Neural progenitor cell (in vitro differentiated cells): Measurements from ENCODE around the gene SOST. TPM values are rescaled to one million over a fixed set of nuclear protein-coding genes. Genes with fewer than 3 reads are reported as not detected.
A peak's percentile ranks its signal among the peaks of the same experiment; 100 is the strongest.

Source experiments
- DNase-seq: peaks from one replicate; pipeline ENCODE4 v3.0.0-alpha.2; 2016; ENCODE audit warnings: low spot score
- H2AFZ ChIP-seq: fragments of 200-600 bp; sonication (generic); replicated peaks from 2 replicates; pipeline ENCODE4 v1.6.1; 2016; ENCODE audit warnings: antibody characterized with exemption
- H3F3A ChIP-seq: fragments of 200-600 bp; sonication (generic); 2 replicates; pipeline ENCODE4 v1.6.1; 2016; ENCODE audit warnings: antibody characterized with exemption, low read depth
- H3K27ac ChIP-seq: fragments of 200-600 bp; sonication (generic); 2 replicates; pipeline ENCODE4 v1.5.1; 2016; ENCODE audit warnings: mild to moderate bottlenecking
- H3K27me3 ChIP-seq: fragments of 200-600 bp; sonication (generic); 2 replicates; pipeline ENCODE4 v1.6.1; 2016; ENCODE audit warnings: mild to moderate bottlenecking, moderate library complexity
- H3K36me3 ChIP-seq: fragments of 200-600 bp; sonication (generic); 2 replicates; pipeline ENCODE4 v1.5.1; 2016
- H3K4me1 ChIP-seq: fragments of 200-600 bp; sonication (generic); 2 replicates; pipeline ENCODE4 v1.6.1; 2016; ENCODE audit warnings: mixed run types
- H3K4me2 ChIP-seq: fragments of 200-600 bp; sonication (generic); 2 replicates; pipeline ENCODE4 v1.6.1; 2016
- H3K4me3 ChIP-seq: fragments of 200-600 bp; sonication (generic); 2 replicates; pipeline ENCODE4 v1.5.1; 2016
- H3K79me2 ChIP-seq: fragments of 200-600 bp; sonication (generic); 2 replicates; pipeline ENCODE4 v1.6.1; 2016; ENCODE audit warnings: low read depth
- H3K9ac ChIP-seq: fragments of 200-600 bp; sonication (generic); 2 replicates; pipeline ENCODE4 v1.6.1; 2016
- H3K9me3 ChIP-seq: fragments of 200-600 bp; sonication (generic); 2 replicates; pipeline ENCODE4 v1.5.1; 2016; ENCODE audit warnings: low read depth
- H4K20me1 ChIP-seq: fragments of 200-600 bp; sonication (generic); 2 replicates; pipeline ENCODE4 v1.6.1; 2016; ENCODE audit warnings: low read depth
- H3K27ac Mint-ChIP-seq: 3 replicates; pipeline ENCODE4 v1.8.0; 2021; ENCODE audit warnings: mixed read lengths
- H3K27me3 Mint-ChIP-seq: 2 replicates; pipeline ENCODE4 v1.8.0; 2022; ENCODE audit warnings: low read depth, mild to moderate bottlenecking, inconsistent platforms, moderate library complexity, mixed read lengths; ENCODE audit not compliant: insufficient read depth
- H3K36me3 Mint-ChIP-seq: 3 replicates; pipeline ENCODE4 v1.8.0; 2021; ENCODE audit warnings: mixed read lengths
- H3K4me1 Mint-ChIP-seq: 3 replicates; pipeline ENCODE4 v1.8.0; 2021; ENCODE audit warnings: mixed read lengths
- H3K4me3 Mint-ChIP-seq: 3 replicates; pipeline ENCODE4 v1.8.0; 2021; ENCODE audit warnings: mild to moderate bottlenecking, moderate library complexity, mixed read lengths
- H3K9me3 Mint-ChIP-seq: 3 replicates; pipeline ENCODE4 v1.8.0; 2020; ENCODE audit warnings: mixed read lengths
- EZH2 ChIP-seq: fragments of 200-600 bp; sonication (generic); IDR thresholded peaks from 2 replicates; pipeline ENCODE4 v1.6.1; 2017; ENCODE audit warnings: antibody characterized with exemption, mild to moderate bottlenecking, moderate library complexity
- EZH2phosphoT487 ChIP-seq: fragments of 200-600 bp; sonication (generic); IDR thresholded peaks from 2 replicates; pipeline ENCODE4 v1.6.1; 2017; ENCODE audit warnings: antibody characterized with exemption
- total RNA-seq: library from RNA; depleted of rRNA; stranded (reverse); fragments of >200 nt; gene quantifications from 2 replicates; pipeline ENCODE4 v1.2.3, GENCODE V29; 2015; ENCODE audit warnings: low replicate concordance
- TF ChIP-seq, protein P1 (sequence below): fragments of 200-600 bp; sonication (generic); IDR thresholded peaks from 2 replicates; pipeline ENCODE4 v1.5.1; 2017; ENCODE audit warnings: antibody characterized with exemption, mild to moderate bottlenecking

The SOST gene
- 0.06 TPM in 1 of 2 replicates, not detected in the other for total RNA-seq

DNA sequence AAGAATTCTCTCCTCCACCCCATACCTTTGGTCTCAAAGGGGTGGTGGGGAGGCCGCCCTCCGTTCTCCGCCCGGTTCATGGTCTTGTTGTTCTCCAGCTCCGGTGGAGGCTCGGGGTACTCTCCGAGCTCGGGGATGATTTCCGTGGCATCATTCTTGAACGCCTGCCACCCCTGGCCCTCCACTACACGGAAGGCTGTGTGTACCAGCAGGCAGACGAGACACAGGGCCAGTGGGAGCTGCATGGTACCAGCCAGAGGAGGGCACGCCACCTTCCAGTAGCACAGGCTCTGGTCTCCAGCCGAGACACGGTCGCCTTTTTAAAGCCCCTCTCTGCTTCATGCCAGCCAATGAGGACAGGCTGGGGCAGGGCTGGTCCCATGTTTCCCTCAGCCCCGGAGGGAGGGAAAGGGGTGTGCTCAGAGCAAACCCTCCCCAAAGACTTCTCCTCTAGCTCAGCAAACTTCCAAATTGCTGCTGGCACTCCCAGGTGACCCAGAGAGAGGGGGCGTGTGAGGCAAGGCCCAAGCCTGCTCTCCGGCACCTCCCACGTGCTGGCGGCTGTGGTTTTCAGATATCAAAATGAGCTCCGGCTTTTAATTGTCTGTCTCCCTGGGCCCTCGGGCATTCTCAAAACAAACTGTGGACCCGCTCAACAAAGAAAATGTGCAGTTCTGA is at the start of gene SOST:
TSS of gene SOST (minus strand) at position 295 of the 678 bp plus-strand sequence. CDS start at position 245, 50 bp downstream.
- Histone ChIP-seq H3K27ac (no peak within 1 kb of the TSS), H3K9ac (no peak within 1 kb of the TSS), H3K36me3 (no peaks in the 10 kb centered on the region), H3K79me2 (no peaks in the 10 kb centered on the region), H3K9me3 (no peaks in the 10 kb centered on the region), H3K4me3 (no peak within 1 kb of the TSS), H3K4me1 (peaks cover 11% of the 10 kb centered on the region), H3F3A (peaks cover 4% of the 10 kb centered on the region), H3K27me3 (peaks cover 26% of the 10 kb centered on the region), H4K20me1 (no peaks in the 10 kb centered on the region), H2AFZ (no peak within 1 kb of the TSS), H3K4me2 (no peak within 1 kb of the TSS)
- Mint-ChIP-seq H3K4me1 (peaks cover 40% of the 10 kb centered on the region), H3K27ac (peak within 1 kb of the TSS; percentile 87), H3K4me3 (peak within 1 kb of the TSS; percentile 46), H3K27me3 (peaks cover 13% of the 10 kb centered on the region), H3K36me3 (no peaks in the 10 kb centered on the region), H3K9me3 (no peaks in the 10 kb centered on the region)
- DNase-seq, result no peak
- TF ChIP-seq EZH2, result no peak
- TF ChIP-seq, protein P1, sequence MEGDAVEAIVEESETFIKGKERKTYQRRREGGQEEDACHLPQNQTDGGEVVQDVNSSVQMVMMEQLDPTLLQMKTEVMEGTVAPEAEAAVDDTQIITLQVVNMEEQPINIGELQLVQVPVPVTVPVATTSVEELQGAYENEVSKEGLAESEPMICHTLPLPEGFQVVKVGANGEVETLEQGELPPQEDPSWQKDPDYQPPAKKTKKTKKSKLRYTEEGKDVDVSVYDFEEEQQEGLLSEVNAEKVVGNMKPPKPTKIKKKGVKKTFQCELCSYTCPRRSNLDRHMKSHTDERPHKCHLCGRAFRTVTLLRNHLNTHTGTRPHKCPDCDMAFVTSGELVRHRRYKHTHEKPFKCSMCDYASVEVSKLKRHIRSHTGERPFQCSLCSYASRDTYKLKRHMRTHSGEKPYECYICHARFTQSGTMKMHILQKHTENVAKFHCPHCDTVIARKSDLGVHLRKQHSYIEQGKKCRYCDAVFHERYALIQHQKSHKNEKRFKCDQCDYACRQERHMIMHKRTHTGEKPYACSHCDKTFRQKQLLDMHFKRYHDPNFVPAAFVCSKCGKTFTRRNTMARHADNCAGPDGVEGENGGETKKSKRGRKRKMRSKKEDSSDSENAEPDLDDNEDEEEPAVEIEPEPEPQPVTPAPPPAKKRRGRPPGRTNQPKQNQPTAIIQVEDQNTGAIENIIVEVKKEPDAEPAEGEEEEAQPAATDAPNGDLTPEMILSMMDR, result no peak
- TF ChIP-seq EZH2phosphoT487, result no peak

DNA sequence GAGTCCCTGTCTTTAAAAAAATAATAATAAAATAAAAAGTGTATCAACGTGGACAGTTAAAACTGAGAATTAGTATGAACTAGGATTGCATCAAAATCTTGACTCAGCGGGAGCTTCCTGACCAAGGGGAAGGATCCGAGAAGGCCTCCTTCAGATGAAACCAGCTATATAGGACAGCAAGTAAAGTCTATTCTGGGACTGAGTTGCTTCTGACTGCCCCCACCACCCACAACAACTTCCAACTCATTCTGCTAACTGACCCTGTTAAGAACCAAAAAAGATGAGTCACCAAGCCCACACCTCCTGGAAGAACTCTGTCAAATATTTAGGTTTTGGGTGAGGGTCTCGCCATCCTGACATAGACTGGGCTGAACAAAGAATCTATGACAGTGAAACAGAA is 49.5 kb upstream of the SOST start:
- Histone ChIP-seq H3F3A (no peaks in the 10 kb centered on the region), H3K79me2 (no peaks in the 10 kb centered on the region), H3K9me3 (no peaks in the 10 kb centered on the region), H2AFZ (no peak overlapping the region), H3K36me3 (no peaks in the 10 kb centered on the region), H4K20me1 (no peaks in the 10 kb centered on the region), H3K27ac (no peak overlapping the region), H3K27me3 (no peaks in the 10 kb centered on the region), H3K4me1 (peaks cover 5% of the 10 kb centered on the region), H3K9ac (no peak overlapping the region), H3K4me2 (no peak overlapping the region), H3K4me3 (no peak overlapping the region)
- Mint-ChIP-seq H3K27me3 (peaks cover 3% of the 10 kb centered on the region), H3K36me3 (no peaks in the 10 kb centered on the region), H3K4me1 (peaks cover 14% of the 10 kb centered on the region), H3K27ac (no peak overlapping the region), H3K9me3 (no peaks in the 10 kb centered on the region), H3K4me3 (no peak overlapping the region)
- no peak for DNase-seq
- TF ChIP-seq, protein P1, result no peak
- TF ChIP-seq EZH2 (no peak), EZH2phosphoT487 (no peak)

DNA sequence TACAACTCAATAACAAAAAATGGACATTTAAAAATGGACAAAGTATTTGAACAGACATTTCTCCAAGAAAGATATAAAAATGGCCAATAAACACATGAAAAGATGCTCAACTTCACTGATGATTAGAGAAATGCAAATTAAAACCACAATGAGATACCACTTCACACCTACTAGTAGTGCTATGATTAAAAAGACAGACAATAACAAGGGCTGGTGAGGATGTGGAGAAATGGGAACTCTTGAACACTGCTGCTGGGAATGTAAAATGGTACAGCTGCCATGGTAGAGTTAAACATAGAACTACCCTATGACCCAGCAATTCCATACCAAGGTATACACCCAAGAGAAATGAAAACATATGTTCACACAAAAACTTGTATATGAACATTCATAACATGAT is 46.5 kb upstream of the SOST start:
- Histone ChIP-seq H3K4me1 (peaks cover 14% of the 10 kb centered on the region), H3K27me3 (no peaks in the 10 kb centered on the region), H3F3A (no peaks in the 10 kb centered on the region), H4K20me1 (no peaks in the 10 kb centered on the region), H3K4me3 (no peak overlapping the region), H3K9me3 (no peaks in the 10 kb centered on the region), H2AFZ (no peak overlapping the region), H3K9ac (no peak overlapping the region), H3K36me3 (no peaks in the 10 kb centered on the region), H3K79me2 (no peaks in the 10 kb centered on the region), H3K27ac (no peak overlapping the region), H3K4me2 (no peak overlapping the region)
- H3K27me3 Mint-ChIP-seq, result peaks cover 2% of the 10 kb centered on the region
- no peak for TF ChIP-seq EZH2
- TF ChIP-seq, protein P1, result no peak
- H3K36me3 Mint-ChIP-seq, result no peaks in the 10 kb centered on the region
- H3K9me3 Mint-ChIP-seq, result no peaks in the 10 kb centered on the region
- DNase-seq, result no peak
- no peak overlapping the region for H3K4me3 Mint-ChIP-seq
- no peak overlapping the region for H3K27ac Mint-ChIP-seq
- H3K4me1 Mint-ChIP-seq, result peaks cover 6% of the 10 kb centered on the region
